ENCODE results near the gene FOXL1. TPM values are rescaled to one million over a fixed set of nuclear protein-coding genes. Genes with fewer than 3 reads are reported as not detected.

FOXL1 gene
- total RNA-seq, 1 experiment from 2014 or later = 0.11 TPM

GRCh38 chr16:86608301-86608747 lies 30.0 kb downstream of the FOXL1 start:
- POLR2A ChIA-PET = no interaction called here
- no peak overlapping the region for H3K27ac Mint-ChIP-seq (ENCODE audit: unreplicated experiment)
- no peaks in the 10 kb centered on the region for H3K27me3 ChIP-seq (replicated peaks; ENCODE audit: control insufficient read depth, insufficient read depth, low read length)

GRCh38 chr16:86609115-86609514 lies 30.8 kb downstream of the FOXL1 start:
- Histone ChIP-seq H3K9me3 (no peaks in the 10 kb centered on the region), H3K36me3 (ENCODE audit: control insufficient read depth, insufficient read depth, low read length) (no peaks in the 10 kb centered on the region), H3K27me3 (replicated peaks; ENCODE audit: control insufficient read depth, insufficient read depth, low read length) (no peaks in the 10 kb centered on the region), H3K4me3 (ENCODE audit: low read depth, low read length) (no peak overlapping the region), H3K4me1 (peaks cover 4% of the 10 kb centered on the region)
- DNase-seq = no peak
- CTCF ChIA-PET = no interaction called here
- BruUV-seq (replicated peaks) = no TSS peak
- intact Hi-C loops (cut with micrococcal nuclease; ENCODE audit: unreplicated experiment) = no loop called here
- Mint-ChIP-seq H3K4me1 (ENCODE audit: low read depth, unreplicated experiment) (no peaks in the 10 kb centered on the region), H3K36me3 (ENCODE audit: insufficient read depth, unreplicated experiment) (no peaks in the 10 kb centered on the region), H3K9me3 (ENCODE audit: unreplicated experiment) (peaks cover 10% of the 10 kb centered on the region), H3K27me3 (ENCODE audit: insufficient read depth, unreplicated experiment) (peaks cover 6% of the 10 kb centered on the region), H3K4me3 (ENCODE audit: unreplicated experiment) (no peak overlapping the region), H3K27ac (ENCODE audit: unreplicated experiment) (no peak overlapping the region)
- POLR2A ChIA-PET = no interaction called here
- TF ChIP-seq, protein P1, sequence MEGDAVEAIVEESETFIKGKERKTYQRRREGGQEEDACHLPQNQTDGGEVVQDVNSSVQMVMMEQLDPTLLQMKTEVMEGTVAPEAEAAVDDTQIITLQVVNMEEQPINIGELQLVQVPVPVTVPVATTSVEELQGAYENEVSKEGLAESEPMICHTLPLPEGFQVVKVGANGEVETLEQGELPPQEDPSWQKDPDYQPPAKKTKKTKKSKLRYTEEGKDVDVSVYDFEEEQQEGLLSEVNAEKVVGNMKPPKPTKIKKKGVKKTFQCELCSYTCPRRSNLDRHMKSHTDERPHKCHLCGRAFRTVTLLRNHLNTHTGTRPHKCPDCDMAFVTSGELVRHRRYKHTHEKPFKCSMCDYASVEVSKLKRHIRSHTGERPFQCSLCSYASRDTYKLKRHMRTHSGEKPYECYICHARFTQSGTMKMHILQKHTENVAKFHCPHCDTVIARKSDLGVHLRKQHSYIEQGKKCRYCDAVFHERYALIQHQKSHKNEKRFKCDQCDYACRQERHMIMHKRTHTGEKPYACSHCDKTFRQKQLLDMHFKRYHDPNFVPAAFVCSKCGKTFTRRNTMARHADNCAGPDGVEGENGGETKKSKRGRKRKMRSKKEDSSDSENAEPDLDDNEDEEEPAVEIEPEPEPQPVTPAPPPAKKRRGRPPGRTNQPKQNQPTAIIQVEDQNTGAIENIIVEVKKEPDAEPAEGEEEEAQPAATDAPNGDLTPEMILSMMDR (IDR thresholded peaks at IDR 0.05; ENCODE audit: insufficient read depth in 1 of 2, low read depth in 1 of 2, low read length in 1 of 2, severe bottlenecking in 1 of 2, unreplicated experiment in 1 of 2) = no peak

More at GRCh38 chr16:86608301-86608747, 30.0 kb downstream of the FOXL1 start:
- no peaks in the 10 kb centered on the region for H3K4me1 Mint-ChIP-seq (ENCODE audit: low read depth, unreplicated experiment)
- H3K9me3 Mint-ChIP-seq (ENCODE audit: unreplicated experiment) = peaks cover 10% of the 10 kb centered on the region
- Histone ChIP-seq H3K9me3 (no peaks in the 10 kb centered on the region), H3K4me3 (ENCODE audit: low read depth, low read length) (no peak overlapping the region), H3K36me3 (ENCODE audit: control insufficient read depth, insufficient read depth, low read length) (no peaks in the 10 kb centered on the region), H3K4me1 (peaks cover 4% of the 10 kb centered on the region)
- no TSS peak for BruUV-seq (replicated peaks)
- TF ChIP-seq, protein P1 (IDR thresholded peaks at IDR 0.05; ENCODE audit: insufficient read depth in 1 of 2, low read depth in 1 of 2, low read length in 1 of 2, severe bottlenecking in 1 of 2, unreplicated experiment in 1 of 2) = no peak
- no peaks in the 10 kb centered on the region for H3K36me3 Mint-ChIP-seq (ENCODE audit: insufficient read depth, unreplicated experiment)
- CTCF ChIA-PET = no interaction called here
- intact Hi-C loops (cut with micrococcal nuclease; ENCODE audit: unreplicated experiment) = no loop called here
- peaks cover 7% of the 10 kb centered on the region for H3K27me3 Mint-ChIP-seq (ENCODE audit: insufficient read depth, unreplicated experiment)
- DNase-seq = no peak
- no peak overlapping the region for H3K4me3 Mint-ChIP-seq (ENCODE audit: unreplicated experiment)

- TF ChIP-seq, protein P1 (IDR thresholded peaks at IDR 0.05; ENCODE audit: insufficient read depth in 1 of 2, low read depth in 1 of 2, low read length in 1 of 2, severe bottlenecking in 1 of 2, unreplicated experiment in 1 of 2) = no peak
- no peak overlapping the region for H3K27ac Mint-ChIP-seq (ENCODE audit: unreplicated experiment)
- DNase-seq = no peak
Observed at GRCh38 chr16:86609661-86610060, 31.3 kb downstream of the FOXL1 start.

More at GRCh38 chr16:86609661-86610060, 31.3 kb downstream of the FOXL1 start:
- Mint-ChIP-seq H3K4me1 (ENCODE audit: low read depth, unreplicated experiment) (no peaks in the 10 kb centered on the region), H3K9me3 (ENCODE audit: unreplicated experiment) (peaks cover 10% of the 10 kb centered on the region), H3K36me3 (ENCODE audit: insufficient read depth, unreplicated experiment) (no peaks in the 10 kb centered on the region), H3K27me3 (ENCODE audit: insufficient read depth, unreplicated experiment) (peaks cover 6% of the 10 kb centered on the region), H3K4me3 (ENCODE audit: unreplicated experiment) (no peak overlapping the region)
- H3K9me3 ChIP-seq = no peaks in the 10 kb centered on the region
- POLR2A ChIA-PET = no interaction called here
- no peaks in the 10 kb centered on the region for H3K27me3 ChIP-seq (replicated peaks; ENCODE audit: control insufficient read depth, insufficient read depth, low read length)
- BruUV-seq (replicated peaks) = no TSS peak
- CTCF ChIA-PET = no interaction called here
- no peak overlapping the region for H3K4me3 ChIP-seq (ENCODE audit: low read depth, low read length)
- peaks cover 4% of the 10 kb centered on the region for H3K4me1 ChIP-seq
- no peaks in the 10 kb centered on the region for H3K36me3 ChIP-seq (ENCODE audit: control insufficient read depth, insufficient read depth, low read length)
- intact Hi-C loops (cut with micrococcal nuclease; ENCODE audit: unreplicated experiment) = no loop called here

Data from Caco-2 (cell line).